Spleen (tissue), 11 donors: ENCODE data around the gene RBPJL. TPM values are rescaled to one million over a fixed set of nuclear protein-coding genes. Genes with fewer than 3 reads are reported as not detected.
A peak's percentile ranks its signal among the peaks of the same experiment; 100 is the strongest.

Experiments
- DNase-seq: peaks from one replicate; pipeline ENCODE4 v3.0.0-alpha.2; 2020
- H3K27ac ChIP-seq, 8 donors: fragments of 200-600 bp; sonication (generic) in 7 of 8; 1 replicate in 4 of 8; 2 replicates in 4 of 8; pipeline versions ENCODE4 v1.5.0 to v1.8.0; 2016 to 2021; ENCODE audit warnings: inconsistent platforms in 4 of 8, mild to moderate bottlenecking in 4 of 8, moderate library complexity in 1 of 8
- H3K27me3 ChIP-seq, 7 donors: fragments of 200-600 bp; sonication (generic) in 6 of 7; replicated peaks in 1 of 7; 1 replicate in 4 of 7; 2 replicates in 3 of 7; pipeline versions ENCODE4 v1.5.0 to v1.8.0; 2016 to 2021; ENCODE audit warnings: inconsistent platforms in 3 of 7, mild to moderate bottlenecking in 1 of 7
- H3K36me3 ChIP-seq, 6 donors: fragments of 200-600 bp; sonication (generic) in 5 of 6; 1 replicate in 4 of 6; 2 replicates in 2 of 6; pipeline versions ENCODE4 v1.5.0 to v1.8.0; 2016 to 2021; ENCODE audit warnings: inconsistent platforms in 2 of 6
- H3K4me1 ChIP-seq, 6 donors: fragments of 200-600 bp; sonication (generic) in 5 of 6; 1 replicate in 3 of 6; 2 replicates in 3 of 6; pipeline versions ENCODE4 v1.5.0 to v1.8.0; 2016 to 2021; ENCODE audit warnings: inconsistent platforms in 3 of 6
- H3K4me3 ChIP-seq, 8 donors: fragments of 200-600 bp; sonication (generic) in 7 of 8; 1 replicate in 4 of 8; 2 replicates in 4 of 8; pipeline versions ENCODE4 v1.5.0 to v1.8.0; 2016 to 2021; ENCODE audit warnings: inconsistent platforms in 4 of 8, mild to moderate bottlenecking in 4 of 8, moderate library complexity in 2 of 8
- H3K9me3 ChIP-seq, 8 donors: fragments of 200-600 bp; sonication (generic) in 7 of 8; 1 replicate in 4 of 8; 2 replicates in 4 of 8; pipeline versions ENCODE4 v1.5.0 to v1.8.0; 2016 to 2021; ENCODE audit warnings: inconsistent platforms in 4 of 8
- POLR2A ChIP-seq, 3 donors: fragments of 450-650 bp; IDR thresholded peaks; one replicate each; pipeline ENCODE4 v1.5.1; 2017; ENCODE audit warnings: antibody characterized with exemption in 3 of 3, mild to moderate bottlenecking in 1 of 3
- POLR2AphosphoS5 ChIP-seq, 3 donors: sonication (generic); formaldehyde crosslinking; IDR thresholded peaks; one replicate each; pipeline ENCODE4 v1.5.1; 2017; ENCODE audit warnings: antibody characterized with exemption in 3 of 3
- WGBS, 5 donors: extraction: QIAGEN DNeasy Blood & Tissue Kit in 3 of 5; methylation state at CpG; one replicate each; pipeline versions ENCODE4 v1.1.5 to v1.1.7; 2013 to 2018; 5-methylcytosine and 5-hydroxymethylcytosine counted together
- intact Hi-C: fragments of 100-400 bp; cut with DNase I; formaldehyde crosslinking; loops from one replicate; pipeline ENCODE4 v1.15.0; 2023; ENCODE audit warnings: low total_unique reads
- polyA plus RNA-seq, 3 donors: library from polyadenylated mRNA; stranded (reverse); fragments of 200-250 nt; gene quantifications; one replicate each; pipeline ENCODE4 v1.2.1, GENCODE V29; 2013
- total RNA-seq, 7 donors: library from RNA; depleted of rRNA in 3 of 7; stranded (reverse); fragments of >200 nt in 3 of 7; fragmentation: NEBNext Ultra II Directional in 4 of 7; extraction: Animal tissue kit (Norgen Biotek cat#: 25700) in 4 of 7; gene quantifications; one replicate each; pipeline versions ENCODE4 v1.1.0 to v1.2.1, GENCODE V29; 2016 to 2021
- TF ChIP-seq, protein P1 (sequence below), 11 experiments: fragments of 200-600 bp in 7 of 11; fragments of 450-650 bp in 4 of 11; sonication (generic) in 4 of 11; IDR thresholded peaks in 8 of 11; conservative IDR thresholded peaks in 3 of 11; 1 replicate in 7 of 11; 2 replicates in 4 of 11; pipeline versions ENCODE4 v1.4.0 to v1.8.0; 2016 to 2021; ENCODE audit warnings: antibody characterized with exemption in 11 of 11, inconsistent platforms in 4 of 11, mild to moderate bottlenecking in 1 of 11
- donor health status: healthy with polysubstance abuse.
- donor health status: DM: no; HTN: no; CAD: no; lungs with moderate emphysema.
- donor health status: DM: no; HTN: no; CAD: no.
- donor health status: Bipolar disorder and iron deficiency.
- donor health status: healthy.
- donor health status: DM: no; HTN: no; CAD: no.
- donor health status: DM: yes; HTN: yes; CAD: no.

Gene RBPJL
- total and polyA plus RNA-seq, 10 donors = 0.05 to 0.09 TPM; not detected in 8

DNA sequence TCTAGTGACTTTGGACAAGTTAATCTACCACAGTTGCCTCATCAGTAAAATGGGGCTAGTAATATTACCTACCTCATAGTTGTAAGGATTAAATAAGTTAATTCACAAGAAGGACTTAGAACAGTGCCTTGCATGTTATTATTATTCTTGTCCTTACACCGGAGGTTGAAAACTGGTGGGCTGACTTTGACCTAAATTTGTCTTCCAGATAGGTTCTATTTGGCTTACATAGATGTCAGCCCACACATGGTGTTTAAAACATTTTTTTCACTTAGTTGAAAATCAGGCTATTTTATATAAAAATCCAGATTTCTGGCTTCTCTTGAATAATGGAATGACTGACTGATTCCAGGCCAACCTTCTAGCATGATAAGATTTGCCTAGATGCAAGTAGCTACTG, 59.6 kb downstream of the RBPJL start:
- H3K4me1 ChIP-seq = peaks cover 31 to 96% (median 71%) of the 10 kb centered on the region in 6 donors
- no peak for DNase-seq
- no peaks in the 10 kb centered on the region for H3K9me3 ChIP-seq
- H3K27me3 ChIP-seq = no peaks in the 10 kb centered on the region
- no peak overlapping the region for H3K27ac ChIP-seq
- WGBS, 5 donors = 89 to 94% (median 92%) methylated on average over 1 of the region's 1 CpG
- TF ChIP-seq, protein P1, sequence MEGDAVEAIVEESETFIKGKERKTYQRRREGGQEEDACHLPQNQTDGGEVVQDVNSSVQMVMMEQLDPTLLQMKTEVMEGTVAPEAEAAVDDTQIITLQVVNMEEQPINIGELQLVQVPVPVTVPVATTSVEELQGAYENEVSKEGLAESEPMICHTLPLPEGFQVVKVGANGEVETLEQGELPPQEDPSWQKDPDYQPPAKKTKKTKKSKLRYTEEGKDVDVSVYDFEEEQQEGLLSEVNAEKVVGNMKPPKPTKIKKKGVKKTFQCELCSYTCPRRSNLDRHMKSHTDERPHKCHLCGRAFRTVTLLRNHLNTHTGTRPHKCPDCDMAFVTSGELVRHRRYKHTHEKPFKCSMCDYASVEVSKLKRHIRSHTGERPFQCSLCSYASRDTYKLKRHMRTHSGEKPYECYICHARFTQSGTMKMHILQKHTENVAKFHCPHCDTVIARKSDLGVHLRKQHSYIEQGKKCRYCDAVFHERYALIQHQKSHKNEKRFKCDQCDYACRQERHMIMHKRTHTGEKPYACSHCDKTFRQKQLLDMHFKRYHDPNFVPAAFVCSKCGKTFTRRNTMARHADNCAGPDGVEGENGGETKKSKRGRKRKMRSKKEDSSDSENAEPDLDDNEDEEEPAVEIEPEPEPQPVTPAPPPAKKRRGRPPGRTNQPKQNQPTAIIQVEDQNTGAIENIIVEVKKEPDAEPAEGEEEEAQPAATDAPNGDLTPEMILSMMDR (IDR thresholded peaks at IDR 0.05 in 8 of 11, conservative IDR thresholded peaks at IDR 0.05 in 3 of 11) = no peak
- no peak for TF ChIP-seq POLR2AphosphoS5 (IDR thresholded peaks at IDR 0.05)
- no peak for TF ChIP-seq POLR2A (IDR thresholded peaks at IDR 0.05)
- intact Hi-C loops = no loop called here
- peaks cover 0 to 57% (median 30%) of the 10 kb centered on the region in 6 donors for H3K36me3 ChIP-seq
- H3K4me3 ChIP-seq = no peak overlapping the region

DNA sequence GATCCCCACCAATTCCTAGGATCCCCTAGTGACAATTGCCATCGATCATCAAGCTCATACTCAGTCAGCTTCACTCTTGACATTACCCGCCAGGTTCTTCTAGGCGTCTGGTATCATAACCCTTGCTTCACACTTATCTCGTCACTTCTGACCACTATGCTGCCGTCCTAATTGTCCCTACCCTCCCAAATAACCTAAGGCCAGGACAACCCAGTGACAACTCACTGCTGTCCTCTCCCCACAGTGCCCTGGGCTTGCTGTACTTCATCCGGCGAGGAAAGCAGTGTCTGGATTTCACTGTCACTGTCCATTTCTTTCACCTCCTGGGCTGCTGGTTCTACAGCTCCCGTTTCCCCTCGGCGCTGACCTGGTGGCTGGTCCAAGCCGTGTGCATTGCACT, 60.0 kb downstream of the RBPJL start:
- Histone ChIP-seq H3K9me3 (no peaks in the 10 kb centered on the region), H3K27me3 (no peaks in the 10 kb centered on the region), H3K4me3 (no peak overlapping the region), H3K36me3 (peaks cover 0 to 58% (median 30%) of the 10 kb centered on the region in 6 donors), H3K27ac (peak overlapping the region in 1 of 8 donors; percentile 73), H3K4me1 (peaks cover 31 to 96% (median 68%) of the 10 kb centered on the region in 6 donors)
- WGBS, 5 donors = 88 to 93% (median 90%) methylated on average over 10 to 11 of the region's 11 CpGs
- TF ChIP-seq, protein P1 (IDR thresholded peaks at IDR 0.05 in 8 of 11, conservative IDR thresholded peaks at IDR 0.05 in 3 of 11) = no peak
- TF ChIP-seq POLR2A (IDR thresholded peaks at IDR 0.05) = no peak
- no peak for TF ChIP-seq POLR2AphosphoS5 (IDR thresholded peaks at IDR 0.05)
- intact Hi-C loops = no loop called here
- no peak for DNase-seq

- H3K4me1 ChIP-seq = peaks cover 31 to 96% (median 65%) of the 10 kb centered on the region in 6 donors
- intact Hi-C loops = no loop called here
- TF ChIP-seq POLR2AphosphoS5 (IDR thresholded peaks at IDR 0.05) (no peak), POLR2A (IDR thresholded peaks at IDR 0.05) (no peak)
- TF ChIP-seq, protein P1 (IDR thresholded peaks at IDR 0.05 in 8 of 11, conservative IDR thresholded peaks at IDR 0.05 in 3 of 11) = no peak
- H3K36me3 ChIP-seq = peaks cover 0 to 58% (median 30%) of the 10 kb centered on the region in 6 donors
- no peaks in the 10 kb centered on the region for H3K27me3 ChIP-seq
- H3K9me3 ChIP-seq = no peaks in the 10 kb centered on the region
- peak overlapping the region in 3 of 8 donors; percentile 71 to 78 (median 73) for H3K27ac ChIP-seq
- no peak for DNase-seq
- no peak overlapping the region for H3K4me3 ChIP-seq
Observed at GRCh38 chr20:45367126-45367525, 60.5 kb downstream of the RBPJL start.

Other genes starting within 250 kb of the RBPJL start
- not detected for gene KCNS1, start 205.7 kb upstream of the RBPJL start, total RNA-seq
- under 1 TPM in 2 of 3 donors, not detected in 1; 0.05 to 0.06 TPM for gene KCNS1, start 205.7 kb upstream of the RBPJL start, polyA plus RNA-seq
- gene WFDC5, start 191.7 kb upstream of the RBPJL start, total RNA-seq = not detected
- gene WFDC5, start 191.7 kb upstream of the RBPJL start, polyA plus RNA-seq = not detected
- gene WFDC12, start 182.4 kb upstream of the RBPJL start, total RNA-seq = not detected
- not detected for gene WFDC12, start 182.4 kb upstream of the RBPJL start, polyA plus RNA-seq
- gene PI3, start 131.9 kb upstream of the RBPJL start, total RNA-seq = 10 to 100 TPM in 2 of 7 donors, 1 to 10 TPM in 3, not detected in 2; 1.8 to 22.8 (median 3.5) TPM
- 1 to 10 TPM in 2 of 3 donors, not detected in 1; 1.7 TPM for gene PI3, start 131.9 kb upstream of the RBPJL start, polyA plus RNA-seq
- gene SEMG1, start 99.8 kb upstream of the RBPJL start, total RNA-seq = under 1 TPM in 1 of 7 donors, not detected in 6; 0.72 TPM
- not detected for gene SEMG1, start 99.8 kb upstream of the RBPJL start, polyA plus RNA-seq
- gene SEMG2, start 85.5 kb upstream of the RBPJL start, total RNA-seq = not detected
- gene SEMG2, start 85.5 kb upstream of the RBPJL start, polyA plus RNA-seq = not detected
- 10 to 100 TPM in 3 of 7 donors, 1 to 10 TPM in 4; 2.9 to 26.9 (median 9.0) TPM for gene SLPI, start 52.3 kb upstream of the RBPJL start, total RNA-seq
- gene SLPI, start 52.3 kb upstream of the RBPJL start, polyA plus RNA-seq = 10 to 100 TPM in 1 of 3 donors, 1 to 10 TPM in 2; 5.1 to 11.9 (median 8.4) TPM
- gene MATN4, start 1.5 kb downstream of the RBPJL start, total RNA-seq = not detected
- under 1 TPM in 2 of 3 donors, not detected in 1; 0.19 to 0.52 TPM for gene MATN4, start 1.5 kb downstream of the RBPJL start, polyA plus RNA-seq
- gene SDC4, start 41.6 kb downstream of the RBPJL start, total RNA-seq = 10 to 100 TPM; 27.2 to 56.1 (median 39.7) TPM
- 10 to 100 TPM; 10.4 to 21.0 (median 15.5) TPM for gene SDC4, start 41.6 kb downstream of the RBPJL start, polyA plus RNA-seq
- 10 to 100 TPM; 23.7 to 69.8 (median 35.3) TPM for gene SYS1, start 56.3 kb downstream of the RBPJL start, total RNA-seq
- gene SYS1, start 56.3 kb downstream of the RBPJL start, polyA plus RNA-seq = 10 to 100 TPM; 15.1 to 22.2 (median 21.6) TPM
- gene TP53TG5, start 71.5 kb downstream of the RBPJL start, total RNA-seq = under 1 TPM in 2 of 7 donors, not detected in 5; 0.60 to 0.66 TPM
- under 1 TPM in 1 of 3 donors, not detected in 2; 0.08 TPM for gene TP53TG5, start 71.5 kb downstream of the RBPJL start, polyA plus RNA-seq
- gene DBNDD2, start 101.4 kb downstream of the RBPJL start, total RNA-seq = 10 to 100 TPM; 15.8 to 38.5 (median 28.1) TPM
- gene DBNDD2, start 101.4 kb downstream of the RBPJL start, polyA plus RNA-seq = 10 to 100 TPM; 19.0 to 36.2 (median 31.8) TPM
- gene PIGT, start 109.3 kb downstream of the RBPJL start, total RNA-seq = 10 to 100 TPM; 60.2 to 82.8 (median 69.6) TPM
- 10 to 100 TPM; 42.5 to 51.0 (median 49.8) TPM for gene PIGT, start 109.3 kb downstream of the RBPJL start, polyA plus RNA-seq
- gene WFDC2, start 162.9 kb downstream of the RBPJL start, total RNA-seq = under 1 TPM in 2 of 7 donors, not detected in 5; 0.74 to 0.79 TPM
- gene WFDC2, start 162.9 kb downstream of the RBPJL start, polyA plus RNA-seq = 1 to 10 TPM in 1 of 3 donors, under 1 TPM in 2; 0.35 to 1.5 (median 0.58) TPM
- gene SPINT3, start 208.8 kb downstream of the RBPJL start, total RNA-seq = not detected
- not detected for gene SPINT3, start 208.8 kb downstream of the RBPJL start, polyA plus RNA-seq
- not detected for gene WFDC6, start 232.6 kb downstream of the RBPJL start, total RNA-seq
- not detected for gene WFDC6, start 232.6 kb downstream of the RBPJL start, polyA plus RNA-seq
- not detected for gene EPPIN, start 240.6 kb downstream of the RBPJL start, total RNA-seq
- gene EPPIN, start 240.6 kb downstream of the RBPJL start, polyA plus RNA-seq = under 1 TPM in 1 of 3 donors, not detected in 2; 0.10 TPM